Activated CD8-positive, alpha-beta T cell treated with anti-CD3 and anti-CD28 coated beads for 36 hours (primary cell): ENCODE results near the gene SAPCD1. TPM values are rescaled to one million over a fixed set of nuclear protein-coding genes. Genes with fewer than 3 reads are reported as not detected.

Experiments
- ATAC-seq: fragments of 200-7000 bp; cut with Tn5 transposase; one replicate; pipeline ENCODE4 v1.10.0; 2021; ENCODE audit warnings: mild to moderate bottlenecking, moderate library complexity
- CTCF ChIA-PET: fragments of 350-600 bp; sonication (Branson Sonifier 250); formaldehyde crosslinking; loops from one replicate; lab custom pipeline; 2021; ENCODE audit warnings: antibody characterized with exemption; lab: Charles Lee
- POLR2A ChIA-PET: fragments of 350-600 bp; sonication (Branson Sonifier 250); formaldehyde crosslinking; loops from one replicate; lab custom pipeline; 2021; ENCODE audit warnings: antibody characterized with exemption; lab: Charles Lee
- DNase-seq: peaks from one replicate; pipeline ENCODE4 v3.0.0-alpha.2; 2020
- H3K27ac Mint-ChIP-seq: one replicate; pipeline ENCODE4 v1.8.0; 2021; ENCODE audit warnings: mild to moderate bottlenecking, mixed read lengths
- H3K27me3 Mint-ChIP-seq: one replicate; pipeline ENCODE4 v1.8.0; 2021; ENCODE audit warnings: mixed read lengths
- H3K36me3 Mint-ChIP-seq: one replicate; pipeline ENCODE4 v1.8.0; 2021; ENCODE audit warnings: low read depth, mixed read lengths
- H3K4me1 Mint-ChIP-seq: one replicate; pipeline ENCODE4 v1.8.0; 2021; ENCODE audit warnings: low read depth, mixed read lengths
- H3K4me3 Mint-ChIP-seq: one replicate; pipeline ENCODE4 v1.8.0; 2021; ENCODE audit warnings: mild to moderate bottlenecking, moderate library complexity, mixed read lengths
- H3K9me3 Mint-ChIP-seq: one replicate; pipeline ENCODE4 v1.8.0; 2021; ENCODE audit warnings: mixed read lengths
- intact Hi-C: fragments of 100-400 bp; cut with micrococcal nuclease; formaldehyde crosslinking; loops from one replicate; pipeline ENCODE4 v1.10.0; 2022
- total RNA-seq, 2 experiments: library from RNA; stranded (reverse); gene quantifications; one replicate each; pipeline ENCODE4 v1.2.3, GENCODE V29; 2021
- TF ChIP-seq, protein P1 (sequence below): fragments of 200-600 bp; IDR thresholded peaks from one replicate; pipeline ENCODE4 v1.8.0; 2022; ENCODE audit warnings: antibody characterized with exemption, mild to moderate bottlenecking

The SAPCD1 gene
- total RNA-seq, 2 experiments from 2014 or later: 13.6 to 18.7 TPM

DNA sequence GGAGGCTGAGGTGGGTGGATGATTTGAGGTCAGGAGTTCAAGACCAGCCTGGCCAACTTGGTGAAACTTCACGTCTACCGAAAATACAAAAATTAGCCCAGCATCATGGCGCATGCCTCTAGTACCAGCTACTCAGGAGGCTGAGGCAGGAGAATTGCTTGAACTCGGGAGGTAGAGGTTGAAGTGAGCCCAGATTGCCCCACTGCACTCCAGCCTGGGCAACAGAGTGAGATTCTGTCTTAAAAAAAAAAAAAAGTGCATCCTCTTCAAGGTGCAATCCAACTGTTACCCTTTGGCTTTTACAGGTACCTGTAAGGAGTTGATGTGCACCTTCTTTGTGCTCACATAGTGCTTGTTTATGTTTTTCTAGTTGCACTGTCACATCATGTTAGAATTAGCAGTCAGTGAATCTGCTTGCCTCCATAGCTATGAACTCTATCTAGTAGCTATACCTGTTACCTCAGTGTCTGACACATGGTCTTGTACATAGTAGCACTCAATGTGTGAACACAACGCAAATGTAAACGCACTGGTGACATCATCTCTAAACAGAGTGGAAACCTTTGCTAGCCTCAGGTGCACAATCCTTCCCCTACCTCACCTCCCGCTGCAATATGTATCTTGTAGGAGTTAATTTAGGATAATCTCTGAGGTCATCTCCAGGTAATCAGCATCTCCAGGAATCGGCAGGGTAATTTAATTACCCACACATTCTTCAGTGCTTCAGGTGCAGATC, 13.0 kb upstream of the SAPCD1 start:
- no peak for ATAC-seq
- TF ChIP-seq, protein P1, sequence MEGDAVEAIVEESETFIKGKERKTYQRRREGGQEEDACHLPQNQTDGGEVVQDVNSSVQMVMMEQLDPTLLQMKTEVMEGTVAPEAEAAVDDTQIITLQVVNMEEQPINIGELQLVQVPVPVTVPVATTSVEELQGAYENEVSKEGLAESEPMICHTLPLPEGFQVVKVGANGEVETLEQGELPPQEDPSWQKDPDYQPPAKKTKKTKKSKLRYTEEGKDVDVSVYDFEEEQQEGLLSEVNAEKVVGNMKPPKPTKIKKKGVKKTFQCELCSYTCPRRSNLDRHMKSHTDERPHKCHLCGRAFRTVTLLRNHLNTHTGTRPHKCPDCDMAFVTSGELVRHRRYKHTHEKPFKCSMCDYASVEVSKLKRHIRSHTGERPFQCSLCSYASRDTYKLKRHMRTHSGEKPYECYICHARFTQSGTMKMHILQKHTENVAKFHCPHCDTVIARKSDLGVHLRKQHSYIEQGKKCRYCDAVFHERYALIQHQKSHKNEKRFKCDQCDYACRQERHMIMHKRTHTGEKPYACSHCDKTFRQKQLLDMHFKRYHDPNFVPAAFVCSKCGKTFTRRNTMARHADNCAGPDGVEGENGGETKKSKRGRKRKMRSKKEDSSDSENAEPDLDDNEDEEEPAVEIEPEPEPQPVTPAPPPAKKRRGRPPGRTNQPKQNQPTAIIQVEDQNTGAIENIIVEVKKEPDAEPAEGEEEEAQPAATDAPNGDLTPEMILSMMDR: no peak
- intact Hi-C loops: no loop called here
- no peak overlapping the region for H3K27ac Mint-ChIP-seq
- H3K4me3 Mint-ChIP-seq: no peak overlapping the region
- H3K27me3 Mint-ChIP-seq: no peaks in the 10 kb centered on the region
- peaks cover 33% of the 10 kb centered on the region for H3K36me3 Mint-ChIP-seq
- CTCF ChIA-PET: interaction anchor here (0.6 to 0.9 kb wide), 2 partner anchors 41 to 697 kb away, joined by 3 read pairs; no protein-coding TSS in a partner anchor
- no peak for DNase-seq
- H3K4me1 Mint-ChIP-seq: peaks cover 2% of the 10 kb centered on the region
- POLR2A ChIA-PET: interaction anchor here (1.0 kb wide), 1 partner anchor 24 kb away, joined by 3 read pairs; no protein-coding TSS in a partner anchor
- H3K9me3 Mint-ChIP-seq: no peaks in the 10 kb centered on the region

DNA sequence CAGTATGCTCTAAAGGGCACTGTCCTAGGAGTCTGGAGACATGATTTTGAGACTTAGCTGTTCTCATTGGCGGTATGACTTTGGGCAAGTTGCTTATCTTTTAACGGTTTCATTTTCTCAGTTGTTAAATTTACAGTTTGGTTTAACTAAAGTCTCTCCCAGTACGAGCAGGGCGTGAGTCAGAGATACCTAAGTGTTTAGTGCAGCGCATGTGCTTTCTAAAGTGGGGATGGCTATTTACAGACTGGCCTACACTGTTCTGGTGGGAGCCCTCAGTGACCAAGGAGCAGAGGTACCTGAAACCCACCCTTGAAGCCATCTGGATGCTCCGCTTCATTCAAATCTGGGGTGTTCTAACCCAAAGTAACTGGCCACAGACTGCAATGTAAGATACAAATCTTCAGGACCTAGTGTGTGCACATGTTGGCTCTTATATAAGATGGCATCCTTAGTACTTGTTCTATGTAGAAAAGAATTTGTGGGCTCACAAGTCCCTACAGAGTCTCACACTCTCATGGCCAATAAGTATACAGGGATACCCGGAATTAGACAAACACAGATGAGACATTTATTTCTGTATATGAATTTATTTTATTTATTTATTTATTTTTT, 11.9 kb upstream of the SAPCD1 start:
- TF ChIP-seq, protein P1: no peak
- H3K4me3 Mint-ChIP-seq: no peak overlapping the region
- H3K27me3 Mint-ChIP-seq: no peaks in the 10 kb centered on the region
- ATAC-seq: no peak
- H3K27ac Mint-ChIP-seq: no peak overlapping the region
- CTCF ChIA-PET: interaction anchor here (0.9 kb wide), 1 partner anchor 40 kb away, joined by 3 read pairs; no protein-coding TSS in a partner anchor
- intact Hi-C loops: no loop called here
- POLR2A ChIA-PET: interaction anchor here (0.6 kb wide), 1 partner anchor 10 kb away, joined by 4 read pairs; no protein-coding TSS in a partner anchor
- H3K36me3 Mint-ChIP-seq: peaks cover 26% of the 10 kb centered on the region
- H3K4me1 Mint-ChIP-seq: peaks cover 2% of the 10 kb centered on the region
- DNase-seq: no peak
- H3K9me3 Mint-ChIP-seq: no peaks in the 10 kb centered on the region

DNA sequence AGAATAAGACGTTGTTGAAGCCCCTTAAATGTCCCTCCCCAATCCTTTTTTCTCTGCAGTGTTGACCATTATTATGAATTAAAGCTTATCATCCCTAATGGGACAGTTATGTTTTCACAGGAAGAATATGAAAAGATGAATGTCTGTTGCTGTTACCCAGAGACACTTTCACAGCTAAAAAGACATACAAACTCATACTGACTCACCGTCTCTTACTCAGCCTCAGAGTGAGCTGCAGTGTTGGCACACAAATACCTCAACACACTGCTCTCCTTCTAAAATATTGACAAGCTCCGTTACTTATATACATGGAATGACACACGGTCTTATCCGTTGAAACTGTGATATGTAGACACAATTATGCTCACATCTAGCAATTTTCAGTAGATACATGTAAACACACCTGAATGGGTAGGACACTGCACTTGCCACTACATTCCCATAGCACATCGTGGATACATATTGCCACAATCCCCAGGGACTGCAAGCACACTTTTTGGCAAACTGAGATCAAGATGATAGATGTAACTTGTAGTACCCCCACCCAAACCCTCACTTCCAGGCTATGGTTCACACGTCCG, 9.6 kb upstream of the SAPCD1 start:
- Mint-ChIP-seq H3K36me3 (peaks cover 22% of the 10 kb centered on the region), H3K4me3 (no peak overlapping the region), H3K27ac (no peak overlapping the region), H3K27me3 (no peaks in the 10 kb centered on the region), H3K9me3 (no peaks in the 10 kb centered on the region), H3K4me1 (no peaks in the 10 kb centered on the region)
- TF ChIP-seq, protein P1: no peak
- POLR2A ChIA-PET: interaction anchor here (0.7 to 1.5 kb wide), 4 partner anchors 12 to 135 kb away, joined by 3 to 8 read pairs (median 6); partner anchors contain the start of gene MSH5
- ATAC-seq (no peak), DNase-seq (no peak)
- CTCF ChIA-PET: interaction anchor here (2.2 kb wide), 1 partner anchor 17 kb away, joined by 10 read pairs; no protein-coding TSS in a partner anchor
- intact Hi-C loops: no loop called here

DNA sequence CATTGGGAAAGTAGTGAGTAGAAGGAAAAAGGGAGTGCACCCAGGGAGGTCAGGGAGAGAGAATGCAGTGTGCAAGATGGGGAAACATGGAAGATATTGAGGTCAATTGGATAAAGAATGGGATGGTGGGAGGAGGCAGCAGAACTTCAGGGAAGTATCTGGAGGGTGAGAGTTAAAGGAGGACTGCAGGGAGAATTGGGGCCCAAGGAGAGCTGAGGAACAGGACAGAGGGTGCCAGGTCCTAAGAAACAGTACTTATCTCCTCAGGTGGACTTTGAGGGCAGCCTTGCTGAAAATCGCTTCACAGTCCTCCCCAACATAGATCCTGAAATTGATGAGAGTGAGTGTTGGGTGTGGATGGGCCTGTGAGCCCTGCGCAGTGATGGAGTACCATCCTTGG, 4.2 kb upstream of the SAPCD1 start:
- DNase-seq (no peak), ATAC-seq (no peak)
- Mint-ChIP-seq H3K4me3 (no peak overlapping the region), H3K4me1 (no peaks in the 10 kb centered on the region), H3K9me3 (no peaks in the 10 kb centered on the region), H3K36me3 (peaks cover 43% of the 10 kb centered on the region), H3K27ac (no peak overlapping the region), H3K27me3 (no peaks in the 10 kb centered on the region)
- CTCF ChIA-PET: interaction anchor here (1.2 to 1.8 kb wide), 2 partner anchors 11 to 34 kb away, joined by 3 to 11 read pairs; no protein-coding TSS in a partner anchor
- TF ChIP-seq, protein P1: no peak
- POLR2A ChIA-PET: interaction anchor here (1.2 to 1.7 kb wide), 5 partner anchors 11 to 33 kb away, joined by 3 to 7 read pairs (median 5); partner anchors contain the start of gene MSH5
- intact Hi-C loops: no loop called here
